BJ (cell line): ENCODE results near the gene WDR81. TPM values are rescaled to one million over a fixed set of nuclear protein-coding genes. Genes with fewer than 3 reads are reported as not detected.
"Not testable (repeated sequence)": the region's sequence is repeated elsewhere in the genome, so short reads cannot be mapped to it uniquely, and the experiment has no call there.

ENCODE experiments used
- CTCF ChIA-PET: fragments of 350-600 bp; formaldehyde crosslinking; extraction: SDS; loops from one replicate; lab custom pipeline; 2021; ENCODE audit warnings: antibody characterized with exemption, inconsistent platforms; lab: Yijun Ruan, JAX
- POLR2A ChIA-PET: fragments of 300-600 bp; sonication (Branson Sonifier 250); formaldehyde crosslinking; extraction: SDS; loops from one replicate; lab custom pipeline; 2021; ENCODE audit warnings: antibody characterized with exemption; lab: Charles Lee
- DNase-seq: peaks from one replicate; pipeline ENCODE4 v3.0.0-alpha.2; 2011; ENCODE audit warnings: low read depth
- H3K27me3 ChIP-seq: 2 replicates; pipeline ENCODE4 v1.6.0; 2011; ENCODE audit warnings: low read length; ENCODE audit not compliant: control insufficient read depth, insufficient read depth
- H3K36me3 ChIP-seq: 2 replicates; pipeline ENCODE4 v1.5.1; 2011; ENCODE audit warnings: low read length; ENCODE audit not compliant: control insufficient read depth, insufficient read depth
- H3K4me3 ChIP-seq: 2 replicates; pipeline ENCODE4 v1.5.1; 2011; ENCODE audit warnings: low read depth, mild to moderate bottlenecking, control low read depth, low read length
- CTCF ChIP-seq: IDR thresholded peaks from 2 replicates; pipeline ENCODE4 v1.5.1; 2011; ENCODE audit warnings: low read depth, mild to moderate bottlenecking, control low read depth, inconsistent platforms, low read length, moderate library complexity; ENCODE audit not compliant: insufficient read depth
- polyA plus RNA-seq: library from polyadenylated mRNA; depleted of rRNA; stranded (reverse); fragments of >200 nt; gene quantifications from 2 replicates; pipeline ENCODE4 v1.2.3, GENCODE V29; 2011

WDR81 gene
- polyA plus RNA-seq, 1 experiment = 4.8 TPM

- no peaks in the 10 kb centered on the region for H3K27me3 ChIP-seq
- ChIA-PET POLR2A (no interaction called here), CTCF (no interaction called here)
- TF ChIP-seq CTCF = no peak
- peaks cover 2% of the 10 kb centered on the region for H3K36me3 ChIP-seq
- no peak for DNase-seq
- no peak overlapping the region for H3K4me3 ChIP-seq
These were observed 19.5 kb upstream of the WDR81 start for GRCh38 chr17:1705004-1705403.

- TF ChIP-seq CTCF = no peak
- Histone ChIP-seq H3K36me3 (peaks cover 6% of the 10 kb centered on the region), H3K4me3 (no peak overlapping the region), H3K27me3 (no peaks in the 10 kb centered on the region)
- no peak for DNase-seq
- ChIA-PET CTCF (no interaction called here), POLR2A (no interaction called here)
These were observed 17.4 kb upstream of the WDR81 start for GRCh38 chr17:1707107-1707506.

- DNase-seq, POLR2A ChIA-PET, H3K27me3 ChIP-seq, H3K4me3 ChIP-seq: not testable (repeated sequence)
- CTCF ChIA-PET = interaction anchor here (0.9 kb wide), 1 partner anchor 8 kb away, joined by 3 read pairs; no protein-coding TSS in a partner anchor
- peaks cover 23% of the 10 kb centered on the region for H3K36me3 ChIP-seq
These were observed 15.6 kb upstream of the WDR81 start for GRCh38 chr17:1708791-1709346.

- ChIA-PET CTCF (interaction anchor here (0.9 kb wide), 1 partner anchor 9 kb away, joined by 3 read pairs; no protein-coding TSS in a partner anchor), POLR2A (no interaction called here)
- peak overlapping the region; percentile 69 for H3K4me3 ChIP-seq
- H3K27me3 ChIP-seq = no peaks in the 10 kb centered on the region
- TF ChIP-seq CTCF = no peak
- peaks cover 28% of the 10 kb centered on the region for H3K36me3 ChIP-seq
- DNase-seq = no peak
These were observed 15.0 kb upstream of the WDR81 start for GRCh38 chr17:1709403-1709951.

GRCh38 chr17:1709971-1710806, 14.3 kb upstream of the WDR81 start, which contains the start of gene TLCD2:
Gene TLCD2 (minus strand): TSS chr17:1710377. CDS start chr17:1710242, 135 bp downstream.
- peaks cover 28% of the 10 kb centered on the region for H3K36me3 ChIP-seq
- H3K27me3 ChIP-seq = no peaks in the 10 kb centered on the region
- TF ChIP-seq CTCF = no peak
- POLR2A ChIA-PET = no interaction called here
- no peak for DNase-seq
- peak within 1 kb of the TSS; percentile 69 for H3K4me3 ChIP-seq
- CTCF ChIA-PET = interaction anchor here (0.9 kb wide), 1 partner anchor 9 kb away, joined by 3 read pairs; no protein-coding TSS in a partner anchor
